ENCODE results near the gene FGF12. TPM values are rescaled to one million over a fixed set of nuclear protein-coding genes. Genes with fewer than 3 reads are reported as not detected.

Gene FGF12
- total RNA-seq, 4 donors from 2014 or later = 0.32 to 0.55 TPM; not detected in 2

GRCh38 chr3:192092388-192093005 lies 634.8 kb downstream of the FGF12 start:
- no peaks in the 10 kb centered on the region for H3K36me3 ChIP-seq
- in situ Hi-C loops (cut with MboI; ENCODE audit: low pct_ligation_motif_present in 1 of 4, low pct_unique_long_range_greater_than_20kb in 1 of 4, low sequenced_read_pairs in 3 of 4) (no loop called here), intact Hi-C loops (cut with DNase I; ENCODE audit: low total_unique reads) (no loop called here)
- H3K9me3 ChIP-seq = no peaks in the 10 kb centered on the region
- no peak for DNase-seq
- WGBS, 2 donors (ENCODE audit: low coverage in 1 of 2) = 90% methylated on average over 1 of the region's 1 CpG; no CpG with 5 or more reads in 1 of the 2 donors
- no peaks in the 10 kb centered on the region for H3K27me3 ChIP-seq
- no peaks in the 10 kb centered on the region for H3K4me1 ChIP-seq
- H3K27ac ChIP-seq = no peak overlapping the region
- TF ChIP-seq EP300 (IDR thresholded peaks at IDR 0.05; ENCODE audit: low read depth) (no peak), POLR2A (IDR thresholded peaks at IDR 0.05) (no peak), CTCF (IDR thresholded peaks at IDR 0.05) (no peak), POLR2AphosphoS5 (IDR thresholded peaks at IDR 0.05) (no peak)
- H3K4me3 ChIP-seq = no peak overlapping the region

GRCh38 chr3:192091831-192092230 lies 635.5 kb downstream of the FGF12 start:
- 70 to 73% methylated on average over 1 of the region's 1 CpG for WGBS, 2 donors (ENCODE audit: low coverage in 1 of 2)
- TF ChIP-seq POLR2A (IDR thresholded peaks at IDR 0.05) (no peak), EP300 (IDR thresholded peaks at IDR 0.05; ENCODE audit: low read depth) (no peak), CTCF (IDR thresholded peaks at IDR 0.05) (no peak), POLR2AphosphoS5 (IDR thresholded peaks at IDR 0.05) (no peak)

GRCh38 chr3:192090586-192090985 lies 636.8 kb downstream of the FGF12 start:
- Histone ChIP-seq H3K4me3 (no peak overlapping the region), H3K27me3 (no peaks in the 10 kb centered on the region), H3K9me3 (no peaks in the 10 kb centered on the region), H3K27ac (no peak overlapping the region), H3K4me1 (no peaks in the 10 kb centered on the region), H3K36me3 (no peaks in the 10 kb centered on the region)
- in situ Hi-C loops (cut with MboI; ENCODE audit: low pct_ligation_motif_present in 1 of 4, low pct_unique_long_range_greater_than_20kb in 1 of 4, low sequenced_read_pairs in 3 of 4) = no loop called here
- DNase-seq = no peak
- no peak for TF ChIP-seq POLR2A (IDR thresholded peaks at IDR 0.05)
- intact Hi-C loops (cut with DNase I; ENCODE audit: low total_unique reads) = no loop called here

More at GRCh38 chr3:192091831-192092230, 635.5 kb downstream of the FGF12 start:
- Histone ChIP-seq H3K4me1 (no peaks in the 10 kb centered on the region), H3K4me3 (no peak overlapping the region), H3K27me3 (no peaks in the 10 kb centered on the region), H3K9me3 (no peaks in the 10 kb centered on the region), H3K36me3 (no peaks in the 10 kb centered on the region), H3K27ac (no peak overlapping the region)
- DNase-seq = no peak
- in situ Hi-C loops (cut with MboI; ENCODE audit: low pct_ligation_motif_present in 1 of 4, low pct_unique_long_range_greater_than_20kb in 1 of 4, low sequenced_read_pairs in 3 of 4) (no loop called here), intact Hi-C loops (cut with DNase I; ENCODE audit: low total_unique reads) (no loop called here)

Small RNA genes within 50 kb of the gene (small RNA-seq; reads per million reads assigned to genes)
- gene RF01210 = 0 reads per million in 4 donors
- gene RNU1-20P = 0 reads per million in 4 donors

Other genes with a start within 250 kb of the FGF12 start
- 1 to 10 TPM; 1.5 to 8.4 (median 4.2) TPM for gene MB21D2, start 190.3 kb upstream of the FGF12 start, total RNA-seq